Astrocyte (in vitro differentiated cells and primary cell): ENCODE measurements around the gene NCOR1. TPM values are rescaled to one million over a fixed set of nuclear protein-coding genes. Genes with fewer than 3 reads are reported as not detected.
A peak's percentile ranks its signal among the peaks of the same experiment; 100 is the strongest.

Source experiments
- DNase-seq: peaks from one replicate; pipeline ENCODE4 v3.0.0-alpha.2; 2010; ENCODE audit warnings: low read depth
- FAIRE-seq: peaks from 2 replicates; lab custom pipeline; 2011; peaks lifted over from hg19 to GRCh38; lab: Jason Lieb, UNC
- H2AFZ ChIP-seq: 2 replicates; pipeline ENCODE4 v1.6.0; 2012; ENCODE audit warnings: low read depth, low read length, inconsistent platforms
- H3K27ac ChIP-seq: 2 replicates; pipeline ENCODE4 v1.5.1; 2011; ENCODE audit warnings: low read depth, low read length, inconsistent platforms
- H3K27me3 ChIP-seq: 2 replicates; pipeline ENCODE4 v1.6.0; 2011; ENCODE audit warnings: low read length, inconsistent platforms; ENCODE audit not compliant: insufficient read depth
- H3K36me3 ChIP-seq: 2 replicates; pipeline ENCODE4 v1.5.1; 2011; ENCODE audit warnings: low read length, inconsistent platforms; ENCODE audit not compliant: insufficient read depth
- H3K4me1 ChIP-seq: 2 replicates; pipeline ENCODE4 v1.5.1; 2011; ENCODE audit warnings: low read length, inconsistent platforms; ENCODE audit not compliant: insufficient read depth
- H3K4me2 ChIP-seq: 2 replicates; pipeline ENCODE4 v1.6.0; 2012; ENCODE audit warnings: low read length, inconsistent platforms
- H3K4me3 ChIP-seq: 2 replicates; pipeline ENCODE4 v1.5.1; 2011; ENCODE audit warnings: low read depth, mild to moderate bottlenecking, low read length, inconsistent platforms; ENCODE audit not compliant: insufficient read depth
- H3K79me2 ChIP-seq: 2 replicates; pipeline ENCODE4 v1.6.0; 2012; ENCODE audit warnings: mild to moderate bottlenecking, low read length, inconsistent platforms; ENCODE audit not compliant: insufficient read depth
- H3K9ac ChIP-seq: 2 replicates; pipeline ENCODE4 v1.6.0; 2012; ENCODE audit warnings: mild to moderate bottlenecking, low read length, inconsistent platforms
- H3K9me3 ChIP-seq: 2 replicates; pipeline ENCODE4 v1.5.1; 2012; ENCODE audit warnings: low read depth, mild to moderate bottlenecking, low read length, inconsistent platforms; ENCODE audit not compliant: insufficient read depth
- H4K20me1 ChIP-seq: 2 replicates; pipeline ENCODE4 v1.6.0; 2012; ENCODE audit warnings: low read length, inconsistent platforms; ENCODE audit not compliant: insufficient read depth
- H3K27ac Mint-ChIP-seq: one replicate; pipeline ENCODE4 v1.8.0; 2021; ENCODE audit warnings: mild to moderate bottlenecking, mixed read lengths; ENCODE audit not compliant: unreplicated experiment
- H3K27me3 Mint-ChIP-seq: one replicate; pipeline ENCODE4 v1.8.0; 2021; ENCODE audit warnings: low read depth, mixed read lengths; ENCODE audit not compliant: unreplicated experiment
- H3K36me3 Mint-ChIP-seq: one replicate; pipeline ENCODE4 v1.8.0; 2021; ENCODE audit warnings: low read depth, mixed read lengths; ENCODE audit not compliant: unreplicated experiment
- H3K4me1 Mint-ChIP-seq: one replicate; pipeline ENCODE4 v1.8.0; 2021; ENCODE audit warnings: low read depth, mixed read lengths; ENCODE audit not compliant: unreplicated experiment
- H3K4me3 Mint-ChIP-seq: one replicate; pipeline ENCODE4 v1.8.0; 2021; ENCODE audit warnings: mild to moderate bottlenecking, moderate library complexity, mixed read lengths; ENCODE audit not compliant: unreplicated experiment
- H3K9me3 Mint-ChIP-seq: one replicate; pipeline ENCODE4 v1.8.0; 2021; ENCODE audit warnings: mild to moderate bottlenecking, mixed read lengths; ENCODE audit not compliant: unreplicated experiment
- CTCF ChIP-seq: IDR thresholded peaks from 2 replicates; pipeline ENCODE4 v1.5.1; 2011; ENCODE audit warnings: low read depth, mild to moderate bottlenecking, inconsistent platforms, low read length, moderate library complexity; ENCODE audit not compliant: insufficient read depth
- EZH2 ChIP-seq: IDR thresholded peaks from 2 replicates; pipeline ENCODE4 v1.6.1; 2012; ENCODE audit warnings: mild to moderate bottlenecking, low read length, inconsistent platforms; ENCODE audit not compliant: insufficient read depth
- total RNA-seq: library from RNA; stranded (reverse); gene quantifications from 2 replicates; pipeline ENCODE4 v1.2.1, GENCODE V29; 2021

NCOR1 gene
- total RNA-seq, 1 donor from 2014 or later = 119 TPM

GRCh38 chr17:16052486-16052885, 162.8 kb downstream of the NCOR1 start:
- H3K9ac ChIP-seq = no peak overlapping the region
- no peaks in the 10 kb centered on the region for H3K9me3 ChIP-seq
- H3K36me3 ChIP-seq = peaks cover 32% of the 10 kb centered on the region
- TF ChIP-seq EZH2 = no peak
- TF ChIP-seq CTCF = no peak
- no peaks in the 10 kb centered on the region for H3K27me3 ChIP-seq
- Mint-ChIP-seq H3K9me3 (no peaks in the 10 kb centered on the region), H3K4me3 (no peak overlapping the region), H3K27ac (no peak overlapping the region), H3K36me3 (peaks cover 34% of the 10 kb centered on the region), H3K4me1 (no peaks in the 10 kb centered on the region), H3K27me3 (no peaks in the 10 kb centered on the region)
- H4K20me1 ChIP-seq = peaks cover 15% of the 10 kb centered on the region
- no peak overlapping the region for H3K4me3 ChIP-seq
- FAIRE-seq = no peak
- no peak overlapping the region for H3K27ac ChIP-seq
- H2AFZ ChIP-seq = no peak overlapping the region
- H3K79me2 ChIP-seq = peaks cover 51% of the 10 kb centered on the region
- peak; percentile 36 for DNase-seq
- no peaks in the 10 kb centered on the region for H3K4me1 ChIP-seq
- no peak overlapping the region for H3K4me2 ChIP-seq

GRCh38 chr17:16050844-16051243, 164.5 kb downstream of the NCOR1 start:
- H3K27me3 ChIP-seq = no peaks in the 10 kb centered on the region
- H3K4me2 ChIP-seq = no peak overlapping the region
- H3K9me3 ChIP-seq = no peaks in the 10 kb centered on the region
- H3K9me3 Mint-ChIP-seq = no peaks in the 10 kb centered on the region
- peaks cover 2% of the 10 kb centered on the region for H3K4me1 Mint-ChIP-seq
- H2AFZ ChIP-seq = no peak overlapping the region
- H3K79me2 ChIP-seq = peaks cover 51% of the 10 kb centered on the region
- H4K20me1 ChIP-seq = peaks cover 22% of the 10 kb centered on the region
- peaks cover 46% of the 10 kb centered on the region for H3K36me3 Mint-ChIP-seq
- H3K4me3 Mint-ChIP-seq = no peak overlapping the region
- H3K27me3 Mint-ChIP-seq = no peaks in the 10 kb centered on the region
- no peak overlapping the region for H3K9ac ChIP-seq
- FAIRE-seq = no peak
- no peaks in the 10 kb centered on the region for H3K4me1 ChIP-seq
- H3K4me3 ChIP-seq = no peak overlapping the region
- no peak for TF ChIP-seq CTCF
- TF ChIP-seq EZH2 = no peak
- no peak for DNase-seq
- peaks cover 36% of the 10 kb centered on the region for H3K36me3 ChIP-seq
- H3K27ac ChIP-seq = no peak overlapping the region
- H3K27ac Mint-ChIP-seq = no peak overlapping the region

GRCh38 chr17:16048811-16049449, 166.4 kb downstream of the NCOR1 start:
- H3K36me3 ChIP-seq = peaks cover 41% of the 10 kb centered on the region
- H3K4me2 ChIP-seq = no peak overlapping the region
- Mint-ChIP-seq H3K27ac (no peak overlapping the region), H3K36me3 (peaks cover 40% of the 10 kb centered on the region), H3K27me3 (no peaks in the 10 kb centered on the region), H3K4me3 (no peak overlapping the region), H3K9me3 (no peaks in the 10 kb centered on the region), H3K4me1 (peaks cover 2% of the 10 kb centered on the region)
- peaks cover 22% of the 10 kb centered on the region for H4K20me1 ChIP-seq
- no peak overlapping the region for H3K4me3 ChIP-seq
- H3K27me3 ChIP-seq = no peaks in the 10 kb centered on the region
- no peak overlapping the region for H3K9ac ChIP-seq
- H3K4me1 ChIP-seq = no peaks in the 10 kb centered on the region
- FAIRE-seq (no peak), DNase-seq (no peak)
- TF ChIP-seq EZH2 (no peak), CTCF (no peak)
- no peak overlapping the region for H2AFZ ChIP-seq
- H3K27ac ChIP-seq = no peak overlapping the region
- peaks cover 45% of the 10 kb centered on the region for H3K79me2 ChIP-seq
- H3K9me3 ChIP-seq = no peaks in the 10 kb centered on the region
